Osteoblast (primary cell): Measurements from ENCODE around the gene ANKRD65. TPM values are rescaled to one million over a fixed set of nuclear protein-coding genes. Genes with fewer than 3 reads are reported as not detected.

Source experiments
- DNase-seq: peaks from one replicate; pipeline ENCODE4 v3.0.0; 2011; ENCODE audit warnings: low spot score, mixed read lengths; ENCODE audit not compliant: insufficient read length; ENCODE audit errors: missing footprints
- H2AFZ ChIP-seq: 2 replicates; pipeline ENCODE4 v1.6.0; 2011; ENCODE audit warnings: mild to moderate bottlenecking, low read length
- H3K27ac ChIP-seq: 2 replicates; pipeline ENCODE4 v1.5.1; 2011; ENCODE audit warnings: mild to moderate bottlenecking, low read depth, low read length, moderate library complexity
- H3K27me3 ChIP-seq: 2 replicates; pipeline ENCODE4 v1.6.0; 2012; ENCODE audit warnings: mild to moderate bottlenecking, control low read depth, inconsistent platforms, low read length, moderate library complexity; ENCODE audit not compliant: insufficient read depth
- H3K36me3 ChIP-seq: 2 replicates; pipeline ENCODE4 v1.5.1; 2011; ENCODE audit warnings: mild to moderate bottlenecking, low read length, control low read depth, moderate library complexity; ENCODE audit not compliant: insufficient read depth
- H3K4me1 ChIP-seq: 2 replicates; pipeline ENCODE4 v1.5.1; 2011; ENCODE audit warnings: mild to moderate bottlenecking, low read length, control low read depth, moderate library complexity; ENCODE audit not compliant: insufficient read depth
- H3K4me2 ChIP-seq: 2 replicates; pipeline ENCODE4 v1.6.0; 2011; ENCODE audit warnings: mild to moderate bottlenecking, low read length; ENCODE audit not compliant: insufficient read depth
- H3K4me3 ChIP-seq: fragments of 200-600 bp; sonication (generic); 3 replicates; pipeline ENCODE4 v1.5.1; 2012; ENCODE audit warnings: mild to moderate bottlenecking, low read length, inconsistent platforms; ENCODE audit not compliant: insufficient read depth
- H3K79me2 ChIP-seq: 2 replicates; pipeline ENCODE4 v1.6.0; 2012; ENCODE audit warnings: mild to moderate bottlenecking, low read length, control low read depth, inconsistent platforms; ENCODE audit not compliant: insufficient read depth
- H3K9me3 ChIP-seq: 2 replicates; pipeline ENCODE4 v1.5.1; 2011; ENCODE audit warnings: low read depth, low read length, control low read depth
- H4K20me1 ChIP-seq: 2 replicates; pipeline ENCODE4 v1.6.0; 2012; ENCODE audit warnings: mild to moderate bottlenecking, low read length, control low read depth; ENCODE audit not compliant: insufficient read depth
- CTCF ChIP-seq: IDR thresholded peaks from 2 replicates; pipeline ENCODE4 v1.5.1; 2011; ENCODE audit warnings: mild to moderate bottlenecking, low read depth, low read length, moderate library complexity; ENCODE audit errors: extremely low read depth
- total RNA-seq: library from RNA; depleted of rRNA; stranded (reverse); fragments of >200 nt; gene quantifications from 2 replicates; pipeline ENCODE4 v1.2.3, GENCODE V29; 2012

The ANKRD65 gene
- total RNA-seq, 1 donor, result 1.8 TPM

- H3K27me3 ChIP-seq, result peaks cover 11% of the 10 kb centered on the region
- H3K4me2 ChIP-seq, result no peak overlapping the region
- no peaks in the 10 kb centered on the region for H4K20me1 ChIP-seq
- DNase-seq, result peak; percentile 97
- H3K4me1 ChIP-seq, result peaks cover 5% of the 10 kb centered on the region
- no peaks in the 10 kb centered on the region for H3K36me3 ChIP-seq
- H3K27ac ChIP-seq, result no peak overlapping the region
- H3K9me3 ChIP-seq, result no peaks in the 10 kb centered on the region
- peak overlapping the region; percentile 35 for H2AFZ ChIP-seq
- no peaks in the 10 kb centered on the region for H3K79me2 ChIP-seq
- no peak overlapping the region for H3K4me3 ChIP-seq
- no peak for TF ChIP-seq CTCF
These were observed 16.9 kb upstream of the ANKRD65 start for GRCh38 chr1:1437904-1438376.

GRCh38 chr1:1437033-1437903, 16.2 kb upstream of the ANKRD65 start:
- no peak for TF ChIP-seq CTCF
- Histone ChIP-seq H3K4me3 (no peak overlapping the region), H3K4me1 (peaks cover 5% of the 10 kb centered on the region), H3K4me2 (no peak overlapping the region), H4K20me1 (no peaks in the 10 kb centered on the region), H3K27me3 (peaks cover 11% of the 10 kb centered on the region), H2AFZ (no peak overlapping the region), H3K79me2 (no peaks in the 10 kb centered on the region), H3K36me3 (no peaks in the 10 kb centered on the region), H3K9me3 (no peaks in the 10 kb centered on the region), H3K27ac (no peak overlapping the region)
- DNase-seq, result peak; percentile 91

GRCh38 chr1:1436630-1437032, 15.6 kb upstream of the ANKRD65 start:
- peak; percentile 91 for DNase-seq
- TF ChIP-seq CTCF, result no peak
- Histone ChIP-seq H3K36me3 (no peaks in the 10 kb centered on the region), H3K4me1 (peaks cover 8% of the 10 kb centered on the region), H3K27me3 (peaks cover 11% of the 10 kb centered on the region), H3K4me3 (no peak overlapping the region), H3K27ac (no peak overlapping the region), H3K79me2 (no peaks in the 10 kb centered on the region), H3K4me2 (no peak overlapping the region), H4K20me1 (no peaks in the 10 kb centered on the region), H3K9me3 (no peaks in the 10 kb centered on the region), H2AFZ (no peak overlapping the region)

- Histone ChIP-seq H2AFZ (no peak overlapping the region), H3K27me3 (peaks cover 11% of the 10 kb centered on the region), H3K36me3 (no peaks in the 10 kb centered on the region), H3K79me2 (no peaks in the 10 kb centered on the region), H3K27ac (no peak overlapping the region), H3K4me3 (peak overlapping the region; percentile 45), H3K4me1 (peaks cover 7% of the 10 kb centered on the region), H3K4me2 (peak overlapping the region; percentile 63), H3K9me3 (no peaks in the 10 kb centered on the region), H4K20me1 (no peaks in the 10 kb centered on the region)
- TF ChIP-seq CTCF, result no peak
- peak; percentile 90 for DNase-seq
These were observed 15.0 kb upstream of the ANKRD65 start for GRCh38 chr1:1435911-1436629.
